Measurements from ENCODE around the gene ZFP91. TPM values are rescaled to one million over a fixed set of nuclear protein-coding genes. Genes with fewer than 3 reads are reported as not detected.

The ZFP91 gene
- total RNA-seq, 2 donors from 2014 or later: 37.7 to 79.7 TPM

DNA sequence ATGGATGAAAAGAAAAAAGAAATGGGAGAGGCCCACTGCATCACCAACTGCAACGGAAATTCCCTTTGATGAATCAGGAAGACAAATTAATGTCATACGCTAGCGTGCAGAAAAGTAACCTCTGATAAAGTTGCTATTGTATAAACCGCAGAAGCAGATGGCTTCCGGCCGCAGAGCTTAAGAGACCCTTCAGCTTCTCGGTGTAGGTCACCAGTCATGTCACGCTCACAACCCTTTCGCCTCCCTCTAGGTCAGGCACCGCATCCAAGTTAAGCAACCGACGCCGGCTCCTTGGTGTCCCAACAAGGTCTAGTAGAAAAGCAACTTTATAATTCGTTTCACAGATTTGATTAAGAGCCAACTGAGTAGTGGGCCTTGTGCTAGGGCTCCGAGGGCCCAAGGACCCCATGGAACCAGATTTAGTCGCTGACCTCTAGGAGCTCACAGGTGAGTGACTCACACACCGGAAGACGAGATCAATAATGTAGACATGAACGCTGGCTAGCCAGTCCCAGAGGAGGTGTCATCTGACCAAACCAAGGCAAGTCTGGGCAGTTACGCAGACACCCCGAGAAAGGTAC is 1.2 kb upstream of the ZFP91 start:
- no peaks in the 10 kb centered on the region for H3K9me3 Mint-ChIP-seq
- H3K36me3 Mint-ChIP-seq: peaks cover 31 to 37% of the 10 kb centered on the region in 2 donors
- ATAC-seq (peak; percentile 59 to 66), DNase-seq (ENCODE audit: low spot score in 2 of 2) (peak; percentile 68 to 93)
- peak overlapping the region; percentile 100 for H3K27ac Mint-ChIP-seq

DNA sequence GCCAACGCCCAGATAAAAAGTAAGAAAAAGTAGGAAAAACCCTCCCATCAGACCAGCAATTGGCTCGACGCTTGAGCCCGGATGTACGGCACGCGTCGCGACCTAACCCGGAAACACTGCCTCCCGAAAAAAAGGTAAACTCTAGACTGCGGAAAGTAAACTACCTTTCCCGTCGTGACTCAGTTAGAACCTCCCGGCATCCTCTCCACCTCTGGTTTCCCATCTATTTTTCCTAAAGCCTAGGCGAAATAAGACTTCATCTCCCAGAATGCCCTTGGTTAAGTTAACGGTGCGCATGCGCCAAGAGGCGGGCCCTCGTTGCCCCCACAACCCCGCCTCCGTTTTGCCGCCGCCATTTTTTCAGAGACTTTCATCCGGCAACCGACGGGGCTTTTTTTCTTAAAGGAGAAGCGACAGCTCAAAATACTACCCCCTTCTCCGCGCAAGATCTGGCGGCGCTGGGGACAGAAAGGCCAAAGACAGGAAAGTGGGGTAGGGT is 678 bp upstream of the ZFP91 start:
- H3K9me3 Mint-ChIP-seq: no peaks in the 10 kb centered on the region
- H3K27ac Mint-ChIP-seq: peak overlapping the region; percentile 100
- peaks cover 34 to 37% of the 10 kb centered on the region in 2 donors for H3K36me3 Mint-ChIP-seq
- ATAC-seq (peak in 1 of 2 donors; percentile 60), DNase-seq (ENCODE audit: low spot score in 2 of 2) (peak; percentile 83 to 90)

DNA sequence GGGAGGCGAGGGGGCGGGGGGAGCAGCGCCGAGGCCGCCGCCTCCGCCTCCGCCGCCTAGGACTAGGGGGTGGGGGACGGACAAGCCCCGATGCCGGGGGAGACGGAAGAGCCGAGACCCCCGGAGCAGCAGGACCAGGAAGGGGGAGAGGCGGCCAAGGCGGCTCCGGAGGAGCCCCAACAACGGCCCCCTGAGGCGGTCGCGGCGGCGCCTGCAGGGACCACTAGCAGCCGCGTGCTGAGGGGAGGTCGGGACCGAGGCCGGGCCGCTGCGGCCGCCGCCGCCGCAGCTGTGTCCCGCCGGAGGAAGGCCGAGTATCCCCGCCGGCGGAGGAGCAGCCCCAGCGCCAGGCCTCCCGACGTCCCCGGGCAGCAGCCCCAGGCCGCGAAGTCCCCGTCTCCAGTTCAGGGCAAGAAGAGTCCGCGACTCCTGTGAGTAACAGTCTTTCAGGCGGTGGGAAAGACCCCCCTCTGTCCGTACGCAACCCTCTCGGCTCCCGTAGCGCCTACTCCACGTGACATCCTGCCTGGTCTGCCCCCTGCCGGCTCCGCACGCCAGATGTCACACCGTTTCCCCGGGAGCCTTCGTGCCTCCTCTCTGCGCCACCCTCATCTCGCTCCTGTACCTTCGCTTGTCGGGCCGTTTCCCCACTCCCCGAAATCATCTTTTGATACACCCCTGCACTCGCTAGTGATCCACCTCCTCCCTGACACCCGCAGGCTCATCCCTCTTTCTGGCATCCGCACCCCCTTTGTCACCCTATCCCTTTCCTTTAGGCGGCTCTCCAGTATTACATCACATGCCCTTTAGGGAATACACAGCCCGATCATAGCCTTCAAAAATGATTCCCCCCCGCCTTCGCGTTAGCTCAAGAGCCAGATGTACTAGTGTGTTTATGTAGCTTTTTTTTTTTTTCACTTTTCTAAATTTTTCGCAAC is 598 bp downstream of the ZFP91 start:
- peak overlapping the region; percentile 100 for H3K27ac Mint-ChIP-seq
- DNase-seq (ENCODE audit: low spot score in 2 of 2) (peak; percentile 89 to 91), ATAC-seq (peak; percentile 46 to 48)
- no peaks in the 10 kb centered on the region for H3K9me3 Mint-ChIP-seq
- peaks cover 26 to 35% of the 10 kb centered on the region in 2 donors for H3K36me3 Mint-ChIP-seq

DNA sequence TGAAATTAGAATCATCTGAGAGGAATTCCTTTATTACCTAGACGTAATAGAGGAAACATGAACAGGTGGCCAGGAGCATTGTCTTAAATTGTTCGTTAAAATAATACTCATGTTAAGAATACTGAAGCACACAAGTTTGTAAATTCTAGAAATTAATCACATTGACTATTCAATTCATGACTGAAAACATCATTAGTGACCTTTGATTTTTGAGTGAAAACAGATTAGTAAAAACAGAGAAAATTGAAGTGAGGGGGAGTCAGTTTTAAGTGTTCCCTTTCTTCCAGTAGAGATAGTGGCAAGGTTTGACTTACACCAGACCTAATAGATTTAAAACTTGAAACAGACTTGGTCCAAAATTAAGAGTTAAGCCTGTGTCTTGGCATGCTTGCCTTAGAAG is 1.4 kb downstream of the ZFP91 start:
- ATAC-seq (no peak), DNase-seq (ENCODE audit: low spot score in 2 of 2) (no peak)
- Mint-ChIP-seq H3K36me3 (peaks cover 17 to 27% of the 10 kb centered on the region in 2 donors), H3K27ac (peak overlapping the region; percentile 100), H3K9me3 (no peaks in the 10 kb centered on the region)

DNA sequence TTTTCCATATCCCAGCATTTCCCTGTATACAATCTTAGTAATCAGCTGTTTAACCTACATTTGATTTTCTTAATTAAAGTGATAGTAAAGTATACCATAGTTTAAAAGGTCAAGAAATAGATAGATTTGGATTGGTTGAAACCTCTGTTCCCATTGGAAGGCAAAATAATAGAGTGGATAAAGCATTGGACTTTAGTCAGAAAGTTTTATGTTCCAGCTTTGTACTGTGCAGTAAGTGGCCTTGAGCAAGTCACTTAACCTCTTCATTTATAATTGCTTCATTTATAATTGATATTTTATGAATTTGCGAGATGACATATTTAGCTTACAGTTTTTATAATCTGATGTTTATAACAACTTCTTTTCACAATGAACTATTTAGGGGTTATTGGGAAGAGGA is 3.6 kb downstream of the ZFP91 start:
- Mint-ChIP-seq H3K36me3 (peaks cover 16 to 42% of the 10 kb centered on the region in 2 donors), H3K9me3 (no peaks in the 10 kb centered on the region), H3K27ac (peak overlapping the region; percentile 34 to 100)
- DNase-seq (ENCODE audit: low spot score in 2 of 2): no peak
- ATAC-seq: no peak

DNA sequence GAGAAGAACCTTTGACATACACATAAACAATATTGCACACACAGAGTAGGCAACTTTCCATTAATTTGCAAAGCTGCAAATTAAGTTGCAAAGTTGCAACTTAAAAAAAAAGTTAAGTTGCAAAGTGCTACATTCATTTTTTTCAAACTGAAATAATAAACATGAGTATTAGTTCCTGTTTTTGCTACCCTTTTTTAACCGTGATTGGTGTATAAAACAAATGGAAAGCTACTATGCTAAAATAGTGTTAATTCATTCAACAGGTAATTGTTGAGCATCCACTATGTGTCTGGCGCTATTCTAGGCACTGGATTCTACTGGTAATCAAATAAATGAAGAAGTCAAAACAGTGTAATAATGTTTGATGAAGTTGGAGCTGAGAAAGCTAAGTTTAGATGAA is 8.1 kb downstream of the ZFP91 start:
- H3K27ac Mint-ChIP-seq: no peak overlapping the region
- no peaks in the 10 kb centered on the region for H3K9me3 Mint-ChIP-seq
- ATAC-seq (no peak), DNase-seq (ENCODE audit: low spot score in 2 of 2) (no peak)
- peaks cover 5 to 56% of the 10 kb centered on the region in 2 donors for H3K36me3 Mint-ChIP-seq

DNA sequence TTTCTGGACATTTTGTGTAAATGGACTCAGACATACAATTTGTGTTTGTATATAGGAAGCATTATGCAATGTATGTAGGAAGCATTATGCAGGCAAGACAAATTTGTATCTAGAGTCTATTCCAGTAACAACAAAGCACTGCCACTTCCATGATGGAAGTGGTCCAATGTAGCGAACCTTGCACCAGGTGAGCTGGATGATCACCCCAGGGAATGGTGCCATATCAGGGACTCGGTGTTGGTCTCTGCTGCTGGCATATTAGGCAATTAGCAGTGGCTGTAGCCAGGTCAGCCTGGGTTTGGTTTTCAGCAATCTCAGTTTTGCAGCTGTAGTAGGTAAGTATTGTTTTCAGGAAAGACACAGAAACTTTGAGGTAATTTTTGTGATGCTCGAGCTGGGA is 12.8 kb downstream of the ZFP91 start:
- ATAC-seq (no peak), DNase-seq (ENCODE audit: low spot score in 2 of 2) (no peak)
- Mint-ChIP-seq H3K27ac (no peak overlapping the region), H3K36me3 (peaks cover 0 to 71% of the 10 kb centered on the region in 2 donors), H3K9me3 (no peaks in the 10 kb centered on the region)

DNA sequence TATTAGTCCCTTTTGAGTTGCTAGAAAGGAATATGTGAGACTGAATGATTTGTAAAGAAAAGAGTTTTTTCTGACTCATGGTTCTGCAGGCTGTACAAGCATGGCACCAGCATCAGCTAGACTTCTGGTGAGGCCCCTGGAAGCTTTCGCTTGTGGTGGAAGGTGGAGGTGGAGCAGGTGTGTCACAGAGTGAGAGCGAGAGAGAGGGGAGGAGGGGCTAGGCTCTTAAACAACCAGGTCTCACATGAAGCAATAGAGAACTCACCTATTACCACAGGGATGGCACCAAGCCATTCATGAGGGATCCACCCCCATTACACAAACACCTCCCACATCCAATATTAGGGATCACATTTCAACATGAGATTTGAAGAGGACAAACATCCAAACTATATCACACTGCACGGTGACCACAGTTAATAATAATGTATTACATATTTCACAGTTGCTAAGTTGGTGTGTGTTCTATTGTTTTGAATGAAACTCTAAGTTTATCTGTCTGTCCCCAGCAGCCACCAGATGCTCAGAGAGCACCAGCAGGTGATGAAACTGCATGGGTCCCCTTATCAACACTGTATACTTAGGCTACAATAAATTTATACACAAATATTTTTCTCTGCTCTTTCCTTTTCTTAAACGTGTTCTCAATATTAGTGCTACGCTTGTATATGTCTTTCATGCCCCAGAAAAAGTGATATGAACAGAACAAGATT is 14.1 kb downstream of the ZFP91 start:
- peak overlapping the region; percentile 42 to 78 for H3K27ac Mint-ChIP-seq
- ATAC-seq (peak; percentile 89 to 93), DNase-seq (ENCODE audit: low spot score in 2 of 2) (peak in 1 of 2 donors; percentile 56)
- no peaks in the 10 kb centered on the region for H3K9me3 Mint-ChIP-seq
- peaks cover 0 to 64% of the 10 kb centered on the region in 2 donors for H3K36me3 Mint-ChIP-seq

DNA sequence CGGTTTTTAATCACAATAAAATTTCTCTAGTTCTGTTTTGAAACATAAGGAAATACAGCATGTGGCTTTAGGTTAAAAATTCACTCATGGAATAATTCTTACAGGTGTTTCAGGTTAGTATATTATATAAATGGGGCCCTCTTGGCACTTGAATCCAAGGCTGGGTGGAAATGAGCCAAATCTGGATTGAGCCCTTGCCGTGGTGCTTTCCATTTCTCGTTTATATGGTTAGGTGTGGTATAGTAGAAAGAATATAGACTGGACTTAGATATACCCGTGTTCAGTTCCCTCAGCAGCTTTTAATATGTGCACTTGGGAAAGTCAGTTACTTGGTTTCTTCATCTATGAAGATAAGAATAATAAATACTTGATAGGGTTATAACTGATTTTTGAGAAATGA is 16.0 kb downstream of the ZFP91 start:
- DNase-seq (ENCODE audit: low spot score in 2 of 2): no peak
- no peaks in the 10 kb centered on the region for H3K9me3 Mint-ChIP-seq
- peak overlapping the region in 1 of 2 donors; percentile 3 for H3K27ac Mint-ChIP-seq
- peaks cover 0 to 56% of the 10 kb centered on the region in 2 donors for H3K36me3 Mint-ChIP-seq
- ATAC-seq: no peak

DNA sequence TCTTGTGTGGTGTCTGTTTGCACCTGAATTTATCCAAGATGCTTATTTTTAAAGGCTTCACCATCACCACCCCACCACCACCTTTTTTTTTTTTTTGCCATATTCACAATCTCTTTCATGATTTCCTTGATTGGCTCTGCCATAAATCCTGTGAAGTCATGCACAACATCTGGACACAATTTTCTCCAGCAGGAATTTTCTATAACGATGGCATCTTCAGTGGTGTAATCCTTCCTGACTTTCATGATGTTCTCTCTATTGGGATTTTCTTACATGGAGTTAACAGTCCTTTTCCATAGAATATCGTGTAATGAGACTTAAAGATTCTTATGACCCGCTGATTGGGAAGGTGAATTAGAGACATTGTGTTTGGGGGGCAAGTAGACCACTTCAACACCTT is 17.8 kb downstream of the ZFP91 start:
- Mint-ChIP-seq H3K36me3 (peaks cover 6 to 61% of the 10 kb centered on the region in 2 donors), H3K9me3 (no peaks in the 10 kb centered on the region), H3K27ac (peak overlapping the region; percentile 70 to 75)
- no peak for ATAC-seq
- no peak for DNase-seq (ENCODE audit: low spot score in 2 of 2)

DNA sequence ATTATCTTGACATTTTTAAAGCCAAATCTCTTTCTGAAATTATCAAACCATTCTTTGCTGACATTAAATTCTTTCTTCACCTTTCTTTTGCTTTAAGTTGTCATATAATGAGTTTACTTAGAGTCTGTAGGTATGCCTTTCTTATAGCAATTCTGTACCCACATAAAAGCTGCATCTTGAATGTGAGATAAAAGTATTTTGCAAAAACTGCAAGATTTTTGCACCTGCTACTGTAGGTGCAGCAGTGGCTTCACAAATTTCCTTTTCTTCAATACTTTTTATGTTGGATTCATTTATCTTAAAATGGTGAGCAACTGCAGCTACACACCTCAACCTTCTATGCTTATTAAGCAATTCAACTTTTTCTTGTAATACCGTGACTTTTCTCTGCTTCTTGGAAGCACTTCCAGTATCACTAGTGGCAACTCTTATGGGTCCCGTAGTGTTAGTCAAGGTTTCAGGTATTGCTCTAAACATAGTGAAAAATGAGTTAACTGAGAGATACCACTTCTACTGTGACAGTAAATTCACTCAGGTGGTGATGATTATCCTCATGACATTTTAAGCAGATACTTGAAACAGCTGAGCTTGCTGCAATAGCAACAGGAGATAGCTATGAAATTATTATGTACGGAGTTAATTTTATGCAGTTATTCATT is 18.8 kb downstream of the ZFP91 start:
- H3K9me3 Mint-ChIP-seq: no peaks in the 10 kb centered on the region
- DNase-seq (ENCODE audit: low spot score in 2 of 2) (no peak), ATAC-seq (peak; percentile 90 to 95)
- peaks cover 9 to 63% of the 10 kb centered on the region in 2 donors for H3K36me3 Mint-ChIP-seq
- peak overlapping the region; percentile 70 to 75 for H3K27ac Mint-ChIP-seq

DNA sequence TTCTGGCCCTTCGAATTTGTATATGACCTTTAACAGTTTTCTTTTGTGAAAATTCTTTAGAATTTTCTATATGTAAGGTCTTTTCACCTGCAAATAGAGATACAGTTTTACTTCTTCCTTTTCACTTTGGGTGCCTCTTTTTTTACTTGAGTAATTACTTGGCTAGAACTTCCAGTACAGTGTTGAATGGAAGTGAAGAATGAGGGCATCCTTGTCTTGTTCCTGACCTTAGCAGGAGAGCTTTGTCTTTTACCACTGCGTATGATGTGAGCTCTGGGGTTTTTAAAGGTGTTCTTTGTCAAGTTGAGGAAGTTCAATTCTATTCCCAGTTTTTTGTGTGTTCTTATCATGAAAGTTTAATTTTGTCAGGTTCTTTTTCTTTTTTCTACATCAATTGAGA is 21.6 kb downstream of the ZFP91 start:
- DNase-seq (ENCODE audit: low spot score in 2 of 2): no peak
- H3K9me3 Mint-ChIP-seq: no peaks in the 10 kb centered on the region
- ATAC-seq: no peak
- peaks cover 16 to 68% of the 10 kb centered on the region in 2 donors for H3K36me3 Mint-ChIP-seq
- H3K27ac Mint-ChIP-seq: no peak overlapping the region

DNA sequence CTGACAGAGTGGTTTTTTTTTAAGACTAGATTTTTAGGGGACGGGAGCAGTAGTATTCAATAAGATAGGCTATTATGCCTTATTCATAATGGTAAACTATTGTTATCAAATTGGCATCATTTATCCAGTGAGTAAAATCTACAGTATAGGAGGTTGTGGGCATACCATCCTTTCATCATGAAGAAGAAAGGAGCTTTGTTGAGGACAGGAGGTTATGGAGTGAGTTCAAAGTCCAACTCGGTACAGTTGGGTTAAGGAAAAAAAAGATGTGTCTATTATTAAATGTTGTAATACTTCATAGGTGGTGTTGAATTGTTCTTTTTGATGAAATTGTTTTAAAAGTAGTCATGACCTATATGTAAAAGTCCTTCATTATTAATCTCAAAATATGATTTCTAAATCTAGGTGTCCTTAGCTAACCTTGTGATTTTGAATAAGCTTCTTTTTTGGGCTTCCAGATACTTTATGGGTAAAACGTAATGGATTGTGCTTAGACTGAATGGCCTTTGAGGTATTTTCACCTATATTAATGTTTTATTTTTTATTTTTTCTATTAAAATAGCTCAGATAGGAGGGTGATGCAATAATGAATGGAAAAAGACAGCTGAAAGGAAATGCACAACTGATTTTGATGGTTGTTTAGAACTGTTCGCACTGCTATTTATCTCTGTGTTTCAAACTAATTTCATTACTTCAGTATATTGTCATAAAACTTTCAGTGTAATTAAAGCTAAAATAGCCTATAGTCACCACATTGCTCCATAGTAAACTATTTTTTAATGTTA is 28.3 kb downstream of the ZFP91 start:
- Mint-ChIP-seq H3K9me3 (no peaks in the 10 kb centered on the region), H3K27ac (peak overlapping the region; percentile 11 to 40), H3K36me3 (peaks cover 15 to 65% of the 10 kb centered on the region in 2 donors)
- DNase-seq (ENCODE audit: low spot score in 2 of 2) (no peak), ATAC-seq (no peak)

DNA sequence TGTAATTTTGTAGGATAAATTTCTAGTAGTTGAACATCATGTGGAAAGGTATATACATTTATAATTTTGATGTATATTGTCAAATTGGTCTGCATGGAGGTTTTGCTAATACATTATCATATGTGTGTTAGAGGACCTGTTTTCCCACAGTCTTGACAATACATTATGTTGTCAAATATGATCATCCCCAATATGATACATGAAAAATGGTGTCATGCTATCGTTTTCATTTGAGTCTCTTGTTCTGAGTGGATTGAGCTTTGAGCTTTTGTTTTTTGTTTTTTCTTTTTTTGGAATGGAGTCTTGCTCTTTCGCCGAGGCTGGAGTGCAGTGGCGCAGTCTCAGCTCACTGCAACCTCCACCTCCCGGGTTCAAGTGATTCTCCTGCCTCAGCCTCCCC is 29.5 kb downstream of the ZFP91 start:
- Mint-ChIP-seq H3K36me3 (peaks cover 6 to 65% of the 10 kb centered on the region in 2 donors), H3K9me3 (no peaks in the 10 kb centered on the region), H3K27ac (no peak overlapping the region)
- DNase-seq (ENCODE audit: low spot score in 2 of 2) (no peak), ATAC-seq (peak in 1 of 2 donors; percentile 54)

DNA sequence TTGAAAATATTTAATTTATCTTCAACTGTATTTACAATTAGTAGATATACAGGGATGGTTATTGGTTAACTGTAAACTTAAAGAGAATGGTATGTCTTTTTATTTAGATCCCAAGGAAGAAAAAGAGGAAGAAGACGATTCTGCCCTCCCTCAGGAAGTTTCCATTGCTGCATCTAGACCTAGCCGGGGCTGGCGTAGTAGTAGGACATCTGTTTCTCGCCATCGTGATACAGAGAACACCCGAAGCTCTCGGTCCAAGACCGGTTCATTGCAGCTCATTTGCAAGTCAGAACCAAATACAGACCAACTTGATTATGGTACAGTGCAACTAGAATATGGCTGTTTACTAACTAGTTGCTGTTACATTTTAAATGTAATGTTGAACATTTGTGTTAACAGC is 30.9 kb downstream of the ZFP91 start:
- H3K27ac Mint-ChIP-seq: no peak overlapping the region
- DNase-seq (ENCODE audit: low spot score in 2 of 2) (no peak), ATAC-seq (no peak)
- no peaks in the 10 kb centered on the region for H3K9me3 Mint-ChIP-seq
- H3K36me3 Mint-ChIP-seq: peaks cover 14 to 64% of the 10 kb centered on the region in 2 donors

DNA sequence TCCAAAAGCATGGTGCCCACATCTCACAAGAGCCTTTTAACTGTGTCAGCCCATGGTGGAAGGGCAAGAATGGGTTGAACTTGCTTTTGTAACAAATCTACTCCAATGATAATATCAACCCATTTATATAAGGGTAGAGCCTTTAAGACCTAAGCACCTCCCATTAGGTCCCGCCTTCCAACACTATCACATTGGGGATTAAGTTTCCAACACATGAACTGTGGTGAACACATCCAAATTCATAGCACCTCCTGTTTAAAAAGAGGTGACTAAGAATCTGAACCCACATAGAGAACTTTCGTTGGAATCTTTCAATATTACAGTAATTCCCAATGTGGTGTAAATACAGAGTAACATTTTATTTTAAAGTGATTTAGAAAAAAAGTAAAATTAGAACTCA is 34.4 kb downstream of the ZFP91 start:
- ATAC-seq: peak; percentile 63 to 81

More for the DNA sequence above, 34.4 kb downstream of the ZFP91 start:
- Mint-ChIP-seq H3K36me3 (peaks cover 22 to 55% of the 10 kb centered on the region in 2 donors), H3K9me3 (no peaks in the 10 kb centered on the region), H3K27ac (peak overlapping the region in 1 of 2 donors; percentile 75)
- DNase-seq (ENCODE audit: low spot score in 2 of 2): no peak

Data from activated naive CD4-positive, alpha-beta T cell treated with anti-CD3 and anti-CD28 coated beads, Interleukin-2, amount 50 U/mL, for 72 hours (primary cell).